ENCODE results near the gene PLEKHA7. TPM values are rescaled to one million over a fixed set of nuclear protein-coding genes. Genes with fewer than 3 reads are reported as not detected.

Gene PLEKHA7
- total RNA-seq, 1 experiment from 2014 or later: 57.6 TPM

DNA sequence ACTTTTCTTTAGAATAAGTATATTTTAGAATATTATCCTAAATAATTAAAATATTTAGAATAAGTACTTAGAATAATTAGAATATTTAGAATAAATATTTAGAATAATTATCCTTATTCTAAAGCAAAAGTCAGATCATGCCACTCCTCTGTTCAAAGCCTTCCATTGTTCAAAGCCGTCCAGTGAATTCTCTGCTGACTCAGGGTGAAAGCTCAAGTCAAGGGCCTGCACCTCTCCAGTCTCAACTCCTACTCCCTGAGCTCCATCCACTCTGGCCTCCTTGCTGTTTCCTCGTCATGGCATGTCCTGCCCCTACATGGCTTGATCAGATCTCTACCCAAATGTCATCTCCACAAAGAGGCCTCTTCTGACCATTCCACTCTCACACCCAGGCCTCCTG lies 30.0 kb downstream of the PLEKHA7 start:
- DNase-seq: no peak
- no peak for TF ChIP-seq CTCF (IDR thresholded peaks at IDR 0.05; ENCODE audit: insufficient read depth in 1 of 2, low read depth in 1 of 2, low read length in 1 of 2, severe bottlenecking in 1 of 2, unreplicated experiment in 1 of 2)
- Mint-ChIP-seq H3K9me3 (ENCODE audit: unreplicated experiment) (no peaks in the 10 kb centered on the region), H3K36me3 (ENCODE audit: insufficient read depth, unreplicated experiment) (peaks cover 9% of the 10 kb centered on the region), H3K27me3 (ENCODE audit: insufficient read depth, unreplicated experiment) (no peaks in the 10 kb centered on the region), H3K4me1 (ENCODE audit: low read depth, unreplicated experiment) (peaks cover 21% of the 10 kb centered on the region), H3K27ac (ENCODE audit: unreplicated experiment) (no peak overlapping the region), H3K4me3 (ENCODE audit: unreplicated experiment) (no peak overlapping the region)
- no TSS peak for BruUV-seq (replicated peaks)
- Histone ChIP-seq H3K4me1 (peaks cover 30% of the 10 kb centered on the region), H3K9me3 (no peaks in the 10 kb centered on the region), H3K4me3 (ENCODE audit: low read depth, low read length) (no peak overlapping the region), H3K27me3 (replicated peaks; ENCODE audit: control insufficient read depth, insufficient read depth, low read length) (no peaks in the 10 kb centered on the region), H3K36me3 (ENCODE audit: control insufficient read depth, insufficient read depth, low read length) (no peaks in the 10 kb centered on the region)
- ChIA-PET CTCF (no interaction called here), POLR2A (no interaction called here)
- intact Hi-C loops (cut with micrococcal nuclease; ENCODE audit: unreplicated experiment): no loop called here

DNA sequence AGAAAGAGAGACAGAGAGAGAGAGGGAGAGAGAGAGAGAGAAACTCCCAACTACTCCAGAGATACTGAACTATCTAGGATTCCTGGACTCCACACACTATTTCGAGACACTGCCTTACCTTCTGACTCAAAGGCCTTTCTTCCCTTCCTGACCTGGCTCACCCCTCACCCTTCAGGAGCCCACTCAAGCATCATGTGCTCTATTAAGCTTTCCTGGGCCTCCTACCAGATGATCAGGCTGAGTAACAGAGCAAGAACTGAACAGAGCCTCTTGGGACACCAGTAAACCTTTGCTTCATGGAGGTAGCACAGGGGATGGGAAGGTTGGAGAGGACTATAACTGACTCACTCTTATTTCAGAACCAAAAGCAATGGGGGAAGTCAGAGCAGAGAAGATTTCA lies 31.4 kb downstream of the PLEKHA7 start:
- no peak for DNase-seq
- H3K4me3 Mint-ChIP-seq (ENCODE audit: unreplicated experiment): no peak overlapping the region
- no peak for TF ChIP-seq CTCF (IDR thresholded peaks at IDR 0.05; ENCODE audit: insufficient read depth in 1 of 2, low read depth in 1 of 2, low read length in 1 of 2, severe bottlenecking in 1 of 2, unreplicated experiment in 1 of 2)
- Histone ChIP-seq H3K4me3 (ENCODE audit: low read depth, low read length) (no peak overlapping the region), H3K4me1 (peaks cover 20% of the 10 kb centered on the region), H3K36me3 (ENCODE audit: control insufficient read depth, insufficient read depth, low read length) (no peaks in the 10 kb centered on the region), H3K27me3 (replicated peaks; ENCODE audit: control insufficient read depth, insufficient read depth, low read length) (no peaks in the 10 kb centered on the region), H3K9me3 (no peaks in the 10 kb centered on the region)
- H3K36me3 Mint-ChIP-seq (ENCODE audit: insufficient read depth, unreplicated experiment): peaks cover 9% of the 10 kb centered on the region
- H3K4me1 Mint-ChIP-seq (ENCODE audit: low read depth, unreplicated experiment): peaks cover 21% of the 10 kb centered on the region
- ChIA-PET CTCF (interaction anchor here (0.8 kb wide), 1 partner anchor 37 kb away, joined by 3 read pairs; no protein-coding TSS in a partner anchor), POLR2A (no interaction called here)
- peak overlapping the region; percentile 79 for H3K27ac Mint-ChIP-seq (ENCODE audit: unreplicated experiment)
- intact Hi-C loops (cut with micrococcal nuclease; ENCODE audit: unreplicated experiment): no loop called here
- no peaks in the 10 kb centered on the region for H3K27me3 Mint-ChIP-seq (ENCODE audit: insufficient read depth, unreplicated experiment)
- H3K9me3 Mint-ChIP-seq (ENCODE audit: unreplicated experiment): no peaks in the 10 kb centered on the region
- no TSS peak for BruUV-seq (replicated peaks)

DNA sequence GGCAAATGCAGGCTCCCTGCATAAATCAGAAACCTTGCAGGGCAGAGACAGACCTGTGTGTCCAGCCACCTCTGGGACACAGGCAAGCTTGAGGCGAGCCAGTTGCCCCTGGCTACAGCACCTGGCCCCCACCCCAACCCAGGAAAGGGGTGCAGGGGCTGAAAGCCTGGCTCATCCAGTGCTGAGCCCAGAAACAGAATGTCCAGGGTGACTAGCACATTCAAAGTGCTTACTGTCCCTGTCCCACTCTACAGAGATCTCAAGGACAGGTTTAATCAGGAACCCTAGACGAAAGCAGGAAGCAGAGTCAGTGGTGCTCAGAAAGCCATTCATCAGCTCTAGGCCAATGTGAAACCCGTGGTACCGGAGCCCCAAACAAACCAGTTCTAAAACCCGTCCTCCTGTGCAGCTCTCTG lies 31.9 kb downstream of the PLEKHA7 start:
- Mint-ChIP-seq H3K27me3 (ENCODE audit: insufficient read depth, unreplicated experiment) (no peaks in the 10 kb centered on the region), H3K9me3 (ENCODE audit: unreplicated experiment) (no peaks in the 10 kb centered on the region), H3K4me3 (ENCODE audit: unreplicated experiment) (no peak overlapping the region), H3K27ac (ENCODE audit: unreplicated experiment) (peak overlapping the region; percentile 79), H3K36me3 (ENCODE audit: insufficient read depth, unreplicated experiment) (peaks cover 9% of the 10 kb centered on the region), H3K4me1 (ENCODE audit: low read depth, unreplicated experiment) (peaks cover 20% of the 10 kb centered on the region)
- Histone ChIP-seq H3K4me1 (peaks cover 14% of the 10 kb centered on the region), H3K9me3 (no peaks in the 10 kb centered on the region), H3K27me3 (replicated peaks; ENCODE audit: control insufficient read depth, insufficient read depth, low read length) (no peaks in the 10 kb centered on the region), H3K4me3 (ENCODE audit: low read depth, low read length) (no peak overlapping the region), H3K36me3 (ENCODE audit: control insufficient read depth, insufficient read depth, low read length) (no peaks in the 10 kb centered on the region)
- ChIA-PET CTCF (interaction anchor here (0.8 kb wide), 1 partner anchor 36 kb away, joined by 3 read pairs; no protein-coding TSS in a partner anchor), POLR2A (no interaction called here)
- DNase-seq: no peak
- no TSS peak for BruUV-seq (replicated peaks)
- intact Hi-C loops (cut with micrococcal nuclease; ENCODE audit: unreplicated experiment): no loop called here
- no peak for TF ChIP-seq CTCF (IDR thresholded peaks at IDR 0.05; ENCODE audit: insufficient read depth in 1 of 2, low read depth in 1 of 2, low read length in 1 of 2, severe bottlenecking in 1 of 2, unreplicated experiment in 1 of 2)

Measured in Caco-2 (cell line).